ENCODE data around the gene OSBPL5.

OSBPL5 gene, protein sequence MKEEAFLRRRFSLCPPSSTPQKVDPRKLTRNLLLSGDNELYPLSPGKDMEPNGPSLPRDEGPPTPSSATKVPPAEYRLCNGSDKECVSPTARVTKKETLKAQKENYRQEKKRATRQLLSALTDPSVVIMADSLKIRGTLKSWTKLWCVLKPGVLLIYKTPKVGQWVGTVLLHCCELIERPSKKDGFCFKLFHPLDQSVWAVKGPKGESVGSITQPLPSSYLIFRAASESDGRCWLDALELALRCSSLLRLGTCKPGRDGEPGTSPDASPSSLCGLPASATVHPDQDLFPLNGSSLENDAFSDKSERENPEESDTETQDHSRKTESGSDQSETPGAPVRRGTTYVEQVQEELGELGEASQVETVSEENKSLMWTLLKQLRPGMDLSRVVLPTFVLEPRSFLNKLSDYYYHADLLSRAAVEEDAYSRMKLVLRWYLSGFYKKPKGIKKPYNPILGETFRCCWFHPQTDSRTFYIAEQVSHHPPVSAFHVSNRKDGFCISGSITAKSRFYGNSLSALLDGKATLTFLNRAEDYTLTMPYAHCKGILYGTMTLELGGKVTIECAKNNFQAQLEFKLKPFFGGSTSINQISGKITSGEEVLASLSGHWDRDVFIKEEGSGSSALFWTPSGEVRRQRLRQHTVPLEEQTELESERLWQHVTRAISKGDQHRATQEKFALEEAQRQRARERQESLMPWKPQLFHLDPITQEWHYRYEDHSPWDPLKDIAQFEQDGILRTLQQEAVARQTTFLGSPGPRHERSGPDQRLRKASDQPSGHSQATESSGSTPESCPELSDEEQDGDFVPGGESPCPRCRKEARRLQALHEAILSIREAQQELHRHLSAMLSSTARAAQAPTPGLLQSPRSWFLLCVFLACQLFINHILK

DNA sequence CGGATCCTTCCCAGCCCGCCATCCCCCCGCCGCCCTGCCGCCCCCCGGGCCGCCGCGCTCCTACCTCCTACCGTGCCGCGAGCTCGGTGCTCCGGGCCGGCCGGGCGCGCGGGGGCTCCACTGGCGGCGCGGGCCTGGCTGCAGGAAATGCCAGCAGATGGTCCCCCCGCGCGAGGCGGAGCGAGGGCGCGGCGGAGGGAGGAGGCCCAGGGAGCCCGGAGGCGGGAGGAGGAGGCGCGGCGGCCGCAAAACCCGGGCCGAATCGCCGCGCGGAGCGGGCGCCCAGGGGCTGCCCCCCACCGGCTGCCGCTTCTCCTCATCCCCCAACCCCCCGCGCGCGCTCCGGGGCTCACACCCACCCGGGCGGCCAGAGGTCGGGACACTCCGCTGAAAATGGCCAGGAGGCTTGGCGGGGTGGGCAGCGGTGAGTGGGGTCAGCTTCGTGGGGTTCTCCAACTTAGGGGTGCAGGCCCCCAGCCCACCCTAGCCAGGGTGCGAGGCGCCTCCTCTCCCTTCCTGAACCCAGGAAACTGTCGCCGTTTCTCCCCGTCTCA is at the start of gene OSBPL5:
TSS of gene OSBPL5 (minus strand) at position 159 of the 554 bp plus-strand sequence. CDS start 36,162 bp downstream, outside the sequence.
- peak; percentile 37 to 47 for DNase-seq (ENCODE audit: low read depth in 2 of 2)

DNA sequence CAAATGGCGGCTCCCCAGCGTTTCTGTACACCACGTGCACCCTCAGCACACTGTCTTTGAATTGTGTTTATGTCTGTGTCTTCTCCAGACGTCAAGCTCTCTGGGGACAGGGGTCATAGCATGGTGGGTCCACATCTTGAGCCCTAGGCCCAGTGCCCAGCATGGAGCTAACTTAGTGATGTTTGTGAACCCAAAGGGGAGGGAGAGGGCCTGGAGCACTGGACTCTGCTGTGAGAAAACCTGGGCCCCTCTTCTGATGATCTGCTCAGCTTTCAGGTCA is 49.2 kb upstream of the OSBPL5 start:
- no peak for DNase-seq (ENCODE audit: low read depth in 2 of 2)

DNA sequence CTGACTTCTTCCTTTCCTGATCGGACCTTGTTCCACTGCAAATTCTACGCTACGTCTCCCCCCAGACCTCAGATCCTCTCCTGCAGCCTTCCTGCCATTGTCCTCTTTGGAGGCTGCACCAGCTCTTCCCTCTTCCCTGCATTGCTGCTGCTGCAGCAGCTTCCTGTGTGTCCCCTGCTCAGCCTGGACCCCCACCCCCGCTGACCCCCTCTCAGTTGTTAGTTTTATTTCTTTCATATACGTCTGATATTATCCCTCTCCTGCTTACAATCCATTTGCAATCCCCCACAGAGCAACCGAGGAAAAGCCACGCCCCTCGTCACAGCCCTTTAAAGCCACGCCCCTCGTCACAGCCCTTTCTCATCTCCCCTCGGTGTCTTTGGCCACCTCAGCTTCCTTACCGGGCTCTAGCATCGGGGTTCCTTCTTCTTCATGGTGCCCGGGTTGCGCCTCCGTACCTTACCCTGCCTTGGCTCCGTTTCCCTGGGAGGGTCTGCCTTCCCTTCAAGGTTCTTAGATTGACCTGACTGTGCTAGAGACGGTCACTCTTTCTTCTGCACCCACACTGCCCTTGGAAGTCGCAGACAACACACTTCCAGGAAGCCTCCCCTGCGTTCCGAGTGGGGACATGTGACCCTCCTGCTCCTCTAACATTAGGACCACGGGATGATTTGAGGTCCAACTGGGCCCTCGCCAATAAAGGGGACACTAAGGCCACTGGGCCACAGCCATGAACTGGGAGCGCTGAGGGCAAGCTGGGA is 48.7 kb upstream of the OSBPL5 start:
- DNase-seq (ENCODE audit: low read depth in 2 of 2), result no peak

DNA sequence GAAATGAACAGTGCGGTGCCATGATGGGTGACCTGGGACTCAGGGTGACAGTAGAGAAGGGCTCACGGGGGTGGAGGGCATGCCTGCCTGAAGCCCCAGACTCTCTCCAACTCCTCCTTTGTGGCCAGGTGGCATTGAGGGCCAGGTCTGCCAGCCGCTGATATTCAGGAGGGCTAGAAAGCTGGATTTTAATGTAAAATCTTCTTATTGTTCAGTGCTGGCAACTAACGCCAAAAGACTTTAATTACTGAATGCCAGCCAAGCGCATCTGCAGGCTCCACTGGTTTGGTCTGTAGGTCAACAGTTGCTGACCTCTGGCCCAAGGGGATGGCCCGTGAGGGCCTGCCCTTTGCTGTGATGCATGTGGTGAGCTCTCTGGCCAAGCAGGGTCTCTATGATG is 43.2 kb upstream of the OSBPL5 start:
- no peak for DNase-seq (ENCODE audit: low read depth in 2 of 2)

DNA sequence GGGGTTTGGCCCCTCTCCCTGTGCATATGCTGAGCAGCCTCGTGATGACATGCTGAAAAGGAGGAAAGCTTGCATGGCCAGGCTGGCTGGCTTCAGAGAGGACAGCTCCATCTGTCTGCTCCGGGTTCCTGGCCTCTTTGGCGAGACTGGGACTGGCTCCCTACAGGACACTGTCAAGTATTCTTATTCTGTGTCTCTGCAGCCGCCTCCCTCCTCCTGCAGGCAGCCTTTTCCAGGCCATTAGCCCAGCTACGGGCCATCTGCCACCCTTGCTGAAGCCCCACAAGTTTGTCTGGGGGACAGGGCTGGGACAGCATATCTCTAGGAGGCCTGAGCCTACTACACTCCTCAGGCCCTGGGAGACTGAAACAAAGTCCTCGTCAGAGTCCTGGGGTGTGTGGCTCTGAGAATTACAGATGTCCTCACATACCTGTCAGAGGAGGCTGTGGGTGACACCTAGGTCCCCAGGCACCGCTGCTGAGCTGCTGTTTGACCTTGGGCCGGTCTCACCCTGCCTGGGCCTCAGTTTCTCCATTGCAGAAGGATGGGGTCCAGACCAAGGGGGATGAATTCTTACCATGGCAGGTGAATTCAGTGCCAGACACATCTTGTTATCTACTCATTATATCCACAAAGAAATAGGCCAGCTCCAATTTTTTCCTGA is 42.5 kb upstream of the OSBPL5 start:
- no peak for DNase-seq (ENCODE audit: low read depth in 2 of 2)

DNA sequence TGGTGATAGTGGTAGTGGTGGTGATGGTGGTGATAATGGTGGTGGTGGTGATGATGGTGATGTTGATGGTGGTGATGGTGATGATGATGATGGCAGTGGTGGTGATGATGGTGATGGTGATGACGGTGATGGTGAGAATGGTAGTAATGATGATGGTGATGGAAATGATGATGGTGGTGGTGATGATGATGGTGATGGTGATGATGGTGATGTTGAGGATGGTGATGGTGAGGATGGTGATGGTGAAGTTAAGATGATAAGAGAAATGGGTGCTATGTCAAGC is 41.8 kb upstream of the OSBPL5 start:
- no peak for DNase-seq (ENCODE audit: low read depth in 2 of 2)

DNA sequence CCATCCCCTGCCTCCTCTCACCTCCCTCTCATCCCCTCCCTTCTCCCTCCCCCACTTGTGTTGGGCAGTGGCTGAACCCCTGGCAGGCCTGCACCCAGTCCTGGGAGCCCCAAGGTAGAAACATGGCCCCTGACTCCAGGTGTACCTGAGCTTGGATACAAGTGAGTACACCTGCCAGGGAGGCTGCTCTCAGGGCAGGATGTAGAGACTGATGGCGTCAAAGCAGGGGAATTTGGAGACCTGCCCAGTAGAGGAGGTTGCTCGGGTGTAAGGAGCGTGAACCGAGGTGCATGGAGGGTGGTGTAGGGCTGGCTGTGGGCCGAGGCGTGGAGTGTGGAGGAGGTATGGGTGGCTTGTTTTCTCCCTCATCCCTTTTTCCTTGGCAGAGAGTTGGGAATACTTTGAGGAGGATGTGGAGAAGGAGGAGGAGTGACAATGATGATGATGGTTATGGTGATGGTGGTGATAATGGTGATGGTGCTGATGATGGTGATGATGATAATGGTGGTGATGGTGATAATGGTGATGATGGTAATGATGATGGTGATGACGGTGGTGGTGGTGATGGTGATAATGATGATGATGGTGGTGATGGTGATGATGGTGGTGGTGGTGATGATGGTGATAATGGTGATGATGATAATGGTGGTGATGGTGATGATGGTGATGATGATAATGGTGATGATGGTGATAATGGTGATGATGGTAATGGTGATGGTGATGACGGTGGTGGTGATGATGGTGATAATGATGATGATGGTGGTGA is 41.2 kb upstream of the OSBPL5 start:
- DNase-seq (ENCODE audit: low read depth in 2 of 2), result no peak

DNA sequence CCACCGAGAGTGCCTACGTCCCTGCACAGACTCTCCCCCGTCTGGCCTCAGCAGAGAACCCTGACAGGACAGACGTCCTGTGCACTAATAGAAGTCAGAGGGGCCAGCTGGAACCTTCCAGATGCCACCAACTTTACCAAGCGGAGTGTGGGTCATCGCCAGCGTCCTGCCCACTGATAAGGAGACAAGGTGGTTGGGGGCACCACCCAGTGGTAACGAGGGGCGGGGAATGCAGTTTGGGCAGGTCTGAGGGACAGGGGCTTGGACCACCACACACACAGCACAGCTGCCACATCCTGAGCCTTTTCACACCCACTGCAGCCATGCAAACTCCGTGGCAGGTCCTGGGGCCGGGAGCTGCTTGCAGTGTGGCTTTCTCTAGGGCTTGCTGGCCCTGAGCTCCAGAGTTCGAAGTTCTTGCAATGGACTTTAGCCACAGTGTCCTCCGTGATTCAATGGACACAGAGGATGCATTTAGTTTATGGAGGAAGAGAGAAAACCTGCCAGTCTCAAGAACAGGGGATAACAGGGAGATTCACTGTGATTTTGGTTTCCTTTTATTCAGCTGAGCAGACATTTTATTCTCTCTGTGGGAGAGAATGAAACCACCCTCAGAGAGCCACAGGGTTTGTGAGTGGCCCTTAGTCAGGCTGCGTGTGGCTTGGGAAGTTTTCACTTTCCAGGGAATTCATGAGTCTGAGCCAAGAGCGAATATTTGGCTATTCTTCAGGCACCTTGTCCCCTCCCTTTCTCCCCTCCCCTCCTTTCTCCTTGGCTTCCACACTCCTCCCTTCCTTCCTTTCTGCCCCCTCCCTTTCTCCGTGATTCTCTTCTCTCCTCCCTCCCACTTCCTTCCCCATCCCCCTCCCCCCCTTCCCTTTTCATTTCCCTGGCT is 40.4 kb upstream of the OSBPL5 start:
- DNase-seq (ENCODE audit: low read depth in 2 of 2), result no peak

DNA sequence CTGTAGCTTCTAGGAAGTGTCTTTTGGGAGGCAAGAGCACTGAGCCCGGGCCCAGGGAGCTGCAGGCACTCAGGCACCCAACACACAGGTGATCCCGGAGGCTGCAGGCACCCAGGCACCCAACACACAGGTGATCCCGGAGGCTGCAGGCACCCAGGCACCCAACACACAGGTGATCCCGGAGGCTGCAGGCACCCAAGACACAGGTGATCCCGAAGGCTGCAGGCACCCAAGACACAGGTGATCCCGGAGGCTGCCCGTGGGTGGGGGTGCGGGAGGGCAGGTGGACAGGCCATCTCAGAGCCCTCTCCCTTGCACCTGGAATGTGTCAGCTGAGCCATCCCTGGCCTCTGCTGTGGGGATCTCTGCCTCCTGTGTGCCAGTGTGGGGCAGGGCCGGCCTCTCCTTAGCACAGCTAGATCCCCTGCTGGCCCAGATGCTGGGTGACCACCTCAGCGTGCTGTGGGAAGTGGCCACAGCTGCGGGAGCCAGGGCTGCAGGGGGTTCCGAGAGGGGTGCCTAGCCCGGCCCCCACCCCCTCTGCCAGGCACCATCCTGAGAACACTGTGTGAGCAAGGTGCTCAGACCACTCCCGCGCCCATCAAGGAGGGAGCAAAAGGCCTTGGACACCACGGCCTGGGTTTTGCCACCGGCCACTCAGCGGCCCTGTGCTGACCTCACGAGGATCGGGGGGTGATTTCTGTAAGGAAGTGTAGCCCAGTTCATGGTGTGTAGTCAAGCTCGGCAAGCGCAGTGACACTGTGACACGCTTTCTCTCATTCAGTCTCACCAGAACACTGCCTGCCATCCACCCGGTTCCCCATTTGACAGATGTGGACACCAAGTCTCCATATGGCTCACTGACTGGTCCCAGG is 39.3 kb upstream of the OSBPL5 start:
- no peak for DNase-seq (ENCODE audit: low read depth in 2 of 2)

DNA sequence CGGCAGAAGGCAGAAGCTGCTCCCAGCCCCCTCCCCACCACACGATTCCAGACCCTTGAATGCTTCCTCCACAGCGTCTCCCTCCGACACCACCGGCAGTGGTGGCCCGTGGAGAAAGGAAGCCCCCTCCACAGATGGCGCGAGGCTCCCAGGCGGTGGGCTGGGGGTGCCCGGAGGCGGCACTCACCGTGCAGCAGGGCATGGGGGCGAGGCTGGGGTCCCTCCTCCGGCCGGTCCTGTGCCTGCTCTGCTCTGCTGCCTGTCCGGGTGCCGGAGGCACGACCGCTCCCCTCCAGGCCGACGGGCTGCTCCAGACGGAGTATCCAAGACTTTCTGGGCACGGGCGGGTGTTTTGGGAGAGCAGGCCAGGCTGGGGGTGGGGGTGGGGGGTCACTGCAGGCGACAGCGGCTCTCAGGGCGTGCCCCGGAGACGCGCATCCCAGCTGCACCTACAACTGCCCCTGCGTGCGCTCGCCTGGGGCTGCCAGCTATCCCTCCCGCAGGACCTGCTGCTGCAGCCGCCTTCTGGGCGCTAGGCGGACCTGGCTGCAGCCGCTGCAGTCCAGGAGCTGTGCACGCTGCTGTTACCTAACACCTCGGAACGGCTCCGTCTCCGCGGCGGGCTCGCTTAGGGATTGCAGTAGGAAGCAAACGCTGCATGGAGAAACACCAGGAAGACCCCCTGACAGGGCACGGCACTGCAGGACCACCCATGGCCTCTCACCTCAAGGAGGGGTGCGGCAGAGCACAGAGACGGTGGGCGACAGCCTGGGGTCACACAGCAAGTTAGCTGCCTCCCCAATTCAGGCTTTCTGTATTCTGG is 38.3 kb upstream of the OSBPL5 start:
- no peak for DNase-seq (ENCODE audit: low read depth in 2 of 2)

DNA sequence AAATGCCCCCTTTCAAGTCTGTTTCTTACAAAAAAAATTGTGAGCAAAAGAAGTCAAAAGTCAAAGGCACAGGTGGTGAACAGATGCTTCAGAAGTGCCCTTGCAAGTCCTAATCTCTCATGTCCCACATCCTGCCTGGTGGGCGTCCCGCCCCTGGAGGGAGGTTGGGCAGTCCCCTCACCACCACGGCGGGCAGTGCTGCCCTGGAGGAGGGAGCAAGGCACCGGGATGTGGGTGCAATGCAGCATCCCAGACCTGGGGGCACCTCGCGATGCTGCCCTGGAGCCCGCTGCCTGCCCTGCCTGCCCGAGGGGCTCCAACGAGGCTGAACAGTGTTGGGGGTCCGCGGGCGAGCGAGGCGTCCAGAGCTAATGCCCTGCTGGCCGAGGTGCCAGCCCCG is 37.6 kb upstream of the OSBPL5 start:
- DNase-seq (ENCODE audit: low read depth in 2 of 2), result no peak

DNA sequence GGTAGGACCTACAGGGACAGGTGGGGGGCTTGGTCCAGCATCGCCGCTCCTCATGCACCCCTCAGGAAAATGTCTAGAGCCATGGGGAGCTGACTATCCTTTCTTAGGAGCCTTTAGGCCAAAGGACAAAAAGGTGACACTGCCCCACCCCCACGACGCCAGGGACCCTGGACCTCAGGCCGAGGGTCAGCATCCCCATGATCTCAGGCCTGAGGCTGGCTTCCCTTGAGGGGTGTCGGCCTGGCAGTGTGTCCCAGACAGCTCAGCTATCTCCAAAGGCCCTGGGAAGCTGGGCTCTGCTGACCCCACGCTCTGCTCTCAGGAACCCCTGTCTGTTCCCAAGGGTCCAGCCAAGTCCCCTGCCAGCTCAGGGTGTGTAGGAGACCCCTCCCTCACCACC is 37.2 kb upstream of the OSBPL5 start:
- DNase-seq (ENCODE audit: low read depth in 2 of 2), result no peak

DNA sequence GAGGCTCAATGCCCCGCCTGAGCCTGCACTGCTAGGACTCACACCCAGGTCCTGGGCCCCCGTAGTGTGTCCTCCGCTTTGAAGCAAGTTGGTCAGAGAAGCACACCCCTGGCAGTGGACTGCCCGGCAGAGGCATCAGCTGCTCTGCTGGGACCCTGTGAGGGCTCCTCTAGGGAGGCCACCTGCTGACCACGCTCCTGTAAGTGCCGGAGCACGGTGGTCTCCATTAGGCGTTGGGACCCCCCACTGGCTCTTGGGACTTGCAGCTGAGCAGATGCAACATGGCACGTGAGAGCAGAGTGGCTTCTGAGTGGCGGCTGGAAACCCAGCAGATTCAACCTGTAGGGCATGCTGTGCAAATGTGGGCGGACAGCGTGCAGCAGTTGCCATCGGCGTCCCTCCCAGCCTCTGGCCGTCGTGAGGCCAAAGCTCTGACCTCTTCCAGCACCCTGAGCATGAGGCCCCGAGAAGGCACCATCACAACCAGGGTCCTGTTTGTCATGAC is 36.6 kb upstream of the OSBPL5 start:
- no peak for DNase-seq (ENCODE audit: low read depth in 2 of 2)

DNA sequence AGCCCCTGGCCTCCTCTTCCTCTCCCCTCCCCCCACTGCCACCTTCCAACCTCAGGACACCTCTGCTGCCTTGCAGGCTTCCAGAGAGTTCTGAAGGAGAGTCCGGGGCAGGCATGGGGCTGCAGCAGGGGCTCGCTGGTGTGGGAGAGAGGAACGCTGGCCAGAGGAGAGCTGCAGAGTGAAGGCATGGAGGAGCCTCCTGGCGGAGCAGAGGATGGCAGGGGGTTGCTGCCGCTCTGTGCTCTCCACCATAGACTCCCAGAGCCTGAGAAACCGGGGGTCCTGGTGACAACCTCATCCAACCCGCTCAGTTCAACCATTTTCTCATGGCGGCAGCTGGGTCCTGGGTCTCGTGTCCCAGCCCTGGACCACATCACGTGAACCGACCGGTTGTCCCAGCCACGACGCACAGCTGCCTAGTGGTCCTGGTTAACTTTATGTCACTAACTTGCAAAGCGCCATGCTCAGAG is 36.0 kb upstream of the OSBPL5 start:
- DNase-seq (ENCODE audit: low read depth in 2 of 2), result no peak

DNA sequence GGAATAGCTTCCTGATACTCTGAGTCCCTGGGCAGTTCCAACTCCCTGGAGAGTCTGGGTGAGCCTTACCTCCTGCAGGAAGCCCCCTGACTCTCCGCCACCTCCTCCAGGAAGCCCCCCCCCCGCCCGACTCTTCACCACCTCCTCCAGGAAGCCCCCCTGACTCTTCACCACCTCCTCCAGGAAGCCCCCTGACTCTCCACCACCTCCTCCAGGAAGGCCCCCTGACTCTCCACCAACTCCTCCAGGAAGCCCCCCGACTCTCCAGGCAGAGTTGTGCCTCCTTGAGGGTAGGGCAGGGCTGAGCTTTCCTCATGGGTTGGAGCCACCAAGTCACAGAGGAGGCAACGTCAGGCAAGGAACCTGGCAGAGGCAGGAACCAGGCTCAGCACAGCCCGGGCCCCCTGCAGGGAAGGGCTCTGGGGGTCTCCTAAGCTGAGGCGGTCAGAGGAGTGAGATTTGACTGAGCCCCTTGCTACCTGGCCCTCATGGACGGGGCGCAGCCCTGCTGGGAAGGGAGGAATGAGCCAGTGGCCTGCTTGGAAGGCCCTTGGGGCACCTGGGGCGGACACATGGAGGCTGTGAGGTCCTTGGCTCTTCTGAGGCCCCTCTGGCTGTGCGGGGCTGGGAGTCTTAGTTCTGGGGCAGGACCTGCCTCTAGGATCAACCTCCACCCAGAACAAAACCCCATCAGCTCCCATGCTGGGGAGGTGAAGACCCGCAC is 35.4 kb upstream of the OSBPL5 start:
- DNase-seq (ENCODE audit: low read depth in 2 of 2), result no peak

DNA sequence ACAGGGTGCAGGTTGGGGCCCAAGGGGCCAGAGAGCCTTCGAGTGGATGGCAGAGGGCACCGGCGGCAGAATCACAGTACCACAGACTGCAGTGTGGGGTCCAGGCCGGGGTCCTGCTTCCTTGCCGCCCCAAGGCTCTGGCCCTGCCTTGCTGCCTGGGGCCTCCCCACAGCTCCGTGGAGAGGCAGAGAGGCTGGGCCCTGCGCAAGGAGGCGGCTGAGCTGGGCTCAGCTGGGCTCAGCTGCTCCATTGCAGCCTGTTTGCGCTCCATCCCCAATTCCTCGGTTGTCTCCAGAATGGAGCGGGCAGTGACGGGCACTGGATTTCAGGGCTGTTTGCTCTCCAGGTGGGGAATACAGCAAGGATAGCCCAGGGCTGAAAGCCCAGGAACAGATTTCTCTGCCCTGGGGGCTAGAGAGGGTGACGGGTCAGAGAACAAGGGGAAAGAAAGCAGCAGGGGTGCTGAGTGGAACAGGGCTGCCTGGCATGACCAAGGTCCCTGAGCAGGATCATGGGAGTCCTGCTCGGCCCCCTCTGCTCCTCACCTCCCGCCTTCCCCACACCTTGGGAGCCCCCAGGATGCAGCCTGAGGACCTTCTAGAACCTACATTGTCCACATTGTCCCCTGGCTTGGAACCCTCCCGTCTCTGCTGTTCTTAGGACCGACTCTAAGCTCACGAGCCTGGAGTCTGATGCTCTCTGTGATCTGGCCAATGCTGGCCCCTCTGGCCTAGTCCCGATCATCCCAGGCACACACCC is 34.6 kb upstream of the OSBPL5 start:
- DNase-seq (ENCODE audit: low read depth in 2 of 2), result no peak

All from fibroblast of skin of left quadriceps (primary cell).